Keratinocyte (primary cell): Measurements from ENCODE around the gene DTNB. TPM values are rescaled to one million over a fixed set of nuclear protein-coding genes. Genes with fewer than 3 reads are reported as not detected.
"Not testable (repeated sequence)": the region's sequence is repeated elsewhere in the genome, so short reads cannot be mapped to it uniquely, and the experiment has no call there.

Source experiments
- DNase-seq: peaks from one replicate; pipeline ENCODE4 v3.0.0-alpha.2; 2011; ENCODE audit warnings: low read depth, missing footprints, low spot score
- FAIRE-seq: peaks from 2 replicates; lab custom pipeline; 2011; peaks lifted over from hg19 to GRCh38; lab: Jason Lieb, UNC
- H2AFZ ChIP-seq: 2 replicates; pipeline ENCODE4 v1.6.0; 2012; ENCODE audit warnings: low read length, control low read depth, inconsistent platforms; ENCODE audit not compliant: control insufficient read depth
- H3K27ac ChIP-seq: 2 replicates; pipeline ENCODE4 v1.5.1; 2011; ENCODE audit warnings: low read length; ENCODE audit not compliant: control insufficient read depth, insufficient read depth
- H3K27me3 ChIP-seq: 3 replicates; pipeline ENCODE4 v1.6.0; 2011; ENCODE audit warnings: low read length; ENCODE audit not compliant: control insufficient read depth, insufficient read depth; ENCODE audit errors: extremely low read depth
- H3K36me3 ChIP-seq, 2 experiments: 2 replicates in 1 of 2; 3 replicates in 1 of 2; pipeline ENCODE4 v1.5.1; 2011; ENCODE audit warnings: low read length in 2 of 2, mild to moderate bottlenecking in 1 of 2; ENCODE audit not compliant: control insufficient read depth in 2 of 2, insufficient read depth in 2 of 2; ENCODE audit errors: extremely low read depth in 1 of 2
- H3K4me1 ChIP-seq: 3 replicates; pipeline ENCODE4 v1.5.1; 2011; ENCODE audit warnings: low read length; ENCODE audit not compliant: control insufficient read depth, insufficient read depth; ENCODE audit errors: extremely low read depth
- H3K4me2 ChIP-seq: 3 replicates; pipeline ENCODE4 v1.6.0; 2011; ENCODE audit warnings: low read depth, low read length; ENCODE audit not compliant: control insufficient read depth, insufficient read depth; ENCODE audit errors: extremely low read depth
- H3K4me3 ChIP-seq, 3 experiments: fragments of 200-600 bp in 1 of 3; sonication (generic) in 1 of 3; 2 replicates in 2 of 3; 3 replicates in 1 of 3; pipeline ENCODE4 v1.5.1; 2011 to 2016; ENCODE audit warnings: low read length in 3 of 3, mild to moderate bottlenecking in 3 of 3, control low read depth in 2 of 3, inconsistent platforms in 1 of 3, low read depth in 1 of 3, mixed read lengths in 1 of 3, mixed run types in 1 of 3, moderate library complexity in 1 of 3; ENCODE audit not compliant: control insufficient read depth in 2 of 3, insufficient read depth in 2 of 3; ENCODE audit errors: extremely low read depth in 1 of 3
- H3K79me2 ChIP-seq: 2 replicates; pipeline ENCODE4 v1.6.0; 2012; ENCODE audit warnings: low read length; ENCODE audit not compliant: control insufficient read depth, insufficient read depth
- H3K9ac ChIP-seq: 3 replicates; pipeline ENCODE4 v1.6.0; 2011; ENCODE audit warnings: low read length; ENCODE audit not compliant: control insufficient read depth, insufficient read depth; ENCODE audit errors: extremely low read depth
- H3K9me1 ChIP-seq: 3 replicates; pipeline ENCODE4 v1.6.0; 2011; ENCODE audit warnings: low read length; ENCODE audit not compliant: control insufficient read depth, insufficient read depth; ENCODE audit errors: extremely low read depth
- H3K9me3 ChIP-seq: 2 replicates; pipeline ENCODE4 v1.5.1; 2012; ENCODE audit warnings: low read depth, low read length; ENCODE audit not compliant: control insufficient read depth
- H4K20me1 ChIP-seq: 3 replicates; pipeline ENCODE4 v1.6.0; 2011; ENCODE audit warnings: low read length; ENCODE audit not compliant: control insufficient read depth, insufficient read depth; ENCODE audit errors: extremely low read depth
- CTCF ChIP-seq, 3 experiments: IDR thresholded peaks in 1 of 3; conservative IDR thresholded peaks in 1 of 3; optimal IDR thresholded peaks in 1 of 3; 2 replicates in 2 of 3; 3 replicates in 1 of 3; pipeline versions ENCODE3 to v1.5.1; 2011; ENCODE audit warnings: low read length in 3 of 3, mild to moderate bottlenecking in 3 of 3, moderate library complexity in 2 of 3, control low read depth in 1 of 3, inconsistent platforms in 1 of 3; ENCODE audit not compliant: insufficient read depth in 2 of 3; ENCODE audit errors: extremely low read depth in 1 of 3
- EZH2 ChIP-seq: IDR thresholded peaks from one replicate; pipeline ENCODE4 v1.6.1; 2012; ENCODE audit warnings: inconsistent platforms, mild to moderate bottlenecking, low read length, moderate library complexity
- dilution Hi-C: fragments of 300-500 bp; cut with MboI; formaldehyde crosslinking; loops from one replicate; pipeline ENCODE4 v1.7.0; 2020; ENCODE audit warnings: low sequenced_read_pairs; ENCODE audit not compliant: extremely low pct_ligation_motif_present
- polyA plus RNA-seq, 5 experiments: library from polyadenylated mRNA; depleted of rRNA in 3 of 5; stranded (reverse) in 3 of 5; stranded (forward) in 1 of 5; unstranded in 1 of 5; fragments of >200 nt; gene quantifications; 1 replicate in 1 of 5; 2 replicates in 3 of 5; 3 replicates in 1 of 5; pipeline versions ENCODE4 v1.2.1 to v1.2.3, GENCODE V29; 2011 to 2012; ENCODE audit warnings: missing spikeins in 2 of 5, low read depth in 1 of 5, low replicate concordance in 1 of 5

The DTNB gene
- polyA plus RNA-seq, 1 donor (not counting 4 experiments of a cell fraction or from before 2014, with no cell fraction given), result 31.5 TPM

DNA sequence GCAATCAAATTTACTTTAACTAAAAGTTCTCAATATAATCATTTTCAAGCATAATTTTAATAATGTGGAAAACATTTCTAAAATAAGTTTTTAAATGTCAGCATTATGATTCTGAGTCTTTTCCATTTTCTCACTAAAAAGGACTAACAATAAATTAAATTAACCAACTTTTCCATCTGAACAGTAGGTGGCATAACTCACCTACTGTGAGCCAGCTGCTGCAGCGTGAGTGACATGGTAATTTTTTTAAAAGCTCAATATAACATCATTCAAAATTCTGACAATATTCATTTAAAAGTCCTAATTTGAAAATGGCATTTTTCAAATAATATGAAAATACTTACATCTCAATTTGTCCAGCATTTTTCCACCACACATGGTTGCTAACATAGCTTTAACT, 66.5 kb downstream of the DTNB start:
- Histone ChIP-seq H3K36me3 (no peaks in the 10 kb centered on the region), H4K20me1 (no peaks in the 10 kb centered on the region), H3K27ac (no peak overlapping the region), H3K4me2 (no peak overlapping the region), H2AFZ (no peak overlapping the region), H3K9me1 (no peaks in the 10 kb centered on the region), H3K27me3 (no peaks in the 10 kb centered on the region), H3K4me3 (no peak overlapping the region), H3K4me1 (no peaks in the 10 kb centered on the region), H3K9me3 (no peaks in the 10 kb centered on the region), H3K79me2 (no peaks in the 10 kb centered on the region), H3K9ac (no peak overlapping the region)
- TF ChIP-seq CTCF (optimal IDR thresholded peaks at IDR 0.05 in 1 of 3, IDR thresholded peaks at IDR 0.05 in 1 of 3, conservative IDR thresholded peaks at IDR 0.05 in 1 of 3; ENCODE audit: extremely low read depth in 1 of 3, insufficient read depth in 2 of 3, low read length in 3 of 3) (peak; percentile 42 to 58 (median 50)), EZH2 (no peak)
- DNase-seq (no peak), FAIRE-seq (no peak)
- dilution Hi-C loops, result no loop called here

- Histone ChIP-seq H4K20me1 (no peaks in the 10 kb centered on the region), H3K9ac (no peak overlapping the region), H3K27me3 (no peaks in the 10 kb centered on the region), H3K4me1 (no peaks in the 10 kb centered on the region), H2AFZ (no peak overlapping the region), H3K27ac (no peak overlapping the region), H3K79me2 (no peaks in the 10 kb centered on the region), H3K4me3 (no peak overlapping the region), H3K36me3 (peaks cover 0 to 4% of the 10 kb centered on the region in 2 experiments), H3K9me1 (no peaks in the 10 kb centered on the region), H3K9me3 (no peaks in the 10 kb centered on the region), H3K4me2 (no peak overlapping the region)
- DNase-seq, result no peak
- no peak for FAIRE-seq
- TF ChIP-seq CTCF (optimal IDR thresholded peaks at IDR 0.05 in 1 of 3, IDR thresholded peaks at IDR 0.05 in 1 of 3, conservative IDR thresholded peaks at IDR 0.05 in 1 of 3; ENCODE audit: extremely low read depth in 1 of 3, insufficient read depth in 2 of 3, low read length in 3 of 3) (no peak), EZH2 (no peak)
- dilution Hi-C loops, result no loop called here
These were observed 71.0 kb downstream of the DTNB start for GRCh38 chr2:25602333-25602723.

DNA sequence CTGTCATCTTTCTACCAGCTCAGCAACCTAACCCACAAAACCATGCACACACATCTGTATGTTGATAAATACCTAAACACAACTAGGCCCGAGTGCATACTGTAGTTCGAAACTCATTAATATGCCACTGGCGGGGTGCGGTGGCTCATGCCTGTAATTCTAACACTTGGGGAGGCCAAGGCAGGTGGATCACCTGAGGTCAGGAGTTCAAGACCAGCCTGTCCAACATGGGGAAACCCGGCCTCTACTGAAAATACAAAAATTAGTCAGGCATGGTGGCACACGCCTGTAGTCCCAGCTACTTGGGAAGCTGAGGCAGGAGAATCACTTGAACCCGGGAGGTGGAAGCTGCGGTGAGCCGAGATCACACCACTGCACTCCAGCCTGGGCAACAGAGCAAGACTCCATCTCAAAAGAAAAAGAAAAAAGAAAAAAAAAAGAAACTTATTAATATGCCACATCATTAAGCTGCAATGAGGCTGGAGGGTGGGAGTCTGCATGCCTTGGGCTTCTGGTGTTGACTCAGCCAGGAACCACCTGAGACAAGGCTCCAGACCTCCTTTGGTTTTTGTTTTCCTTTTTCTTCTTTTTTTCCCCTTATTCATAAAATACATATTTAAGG, 71.6 kb downstream of the DTNB start:
- not testable (repeated sequence) for H3K9ac ChIP-seq, FAIRE-seq

More for the DNA sequence above, 71.6 kb downstream of the DTNB start:
- H3K4me1 ChIP-seq, H4K20me1 ChIP-seq, H3K9me1 ChIP-seq, H3K27ac ChIP-seq, H3K27me3 ChIP-seq, dilution Hi-C loops, H3K79me2 ChIP-seq, DNase-seq, H3K9me3 ChIP-seq, H2AFZ ChIP-seq, H3K36me3 ChIP-seq, H3K4me3 ChIP-seq, H3K4me2 ChIP-seq: not testable (repeated sequence)
